ENCODE data around the gene TLCD4. TPM values are rescaled to one million over a fixed set of nuclear protein-coding genes. Genes with fewer than 3 reads are reported as not detected.

Gene TLCD4
- total and polyA plus RNA-seq, 2 of the 13 experiments (the other 11 are each of a cell fraction or from before 2014, with no cell fraction given): 4.7 to 14.5 TPM

DNA sequence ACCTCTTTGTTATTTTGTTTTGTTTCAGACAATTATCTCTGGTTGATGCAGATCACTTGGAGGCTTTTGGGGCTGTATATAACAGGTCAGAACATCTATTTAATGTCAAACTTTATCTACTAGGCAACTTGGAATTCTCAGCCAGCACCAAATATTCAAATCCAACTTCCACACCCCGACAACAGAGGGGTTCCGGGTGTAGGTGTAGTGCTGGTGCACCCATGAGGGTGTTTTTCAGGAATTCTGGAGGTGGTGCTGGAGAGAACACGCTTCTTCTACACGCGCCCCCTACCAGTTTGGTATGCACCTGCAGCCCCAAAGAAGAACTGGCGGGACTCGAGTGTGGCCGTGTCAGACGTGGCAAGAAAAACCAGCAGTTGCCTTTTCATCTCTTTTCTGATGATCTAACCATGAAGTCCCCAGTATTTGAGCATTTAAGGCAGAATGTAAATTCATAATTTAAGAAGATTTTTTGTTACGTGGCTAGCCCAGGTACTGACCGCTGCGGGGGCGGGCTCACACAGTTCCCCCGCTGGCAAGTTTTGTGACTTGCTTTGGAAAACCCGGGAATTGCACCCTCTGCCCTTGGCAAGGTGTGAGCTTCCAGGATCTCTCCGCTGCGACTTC, 462 bp upstream of the TLCD4 start:
- 0% methylated on average over 14 of the region's 17 CpGs for WGBS (ENCODE audit: low lambda C conversion rate)
- FAIRE-seq (peak; percentile 74), DNase-seq (ENCODE audit: low spot score) (peak; percentile 77), ATAC-seq (peak; percentile 82)
- H3K4me3 ChIP-seq (replicated peaks in 1 of 3; ENCODE audit: insufficient read depth in 1 of 3, low read depth in 2 of 3, low read length in 3 of 3): peak overlapping the region; percentile 72 to 92 (median 89)
- peaks cover 17% of the 10 kb centered on the region for H3K79me2 ChIP-seq (ENCODE audit: insufficient read depth, low read length)
- no peaks in the 10 kb centered on the region for H3K9me3 ChIP-seq (ENCODE audit: low read length)
- peak overlapping the region; percentile 83 for H3K4me2 ChIP-seq (ENCODE audit: low read depth, low read length)
- peak overlapping the region; percentile 90 for H3K9ac ChIP-seq (ENCODE audit: insufficient read depth, low read depth, low read length)
- in situ Hi-C loops (cut with HindIII; ENCODE audit: extremely low pct_ligation_motif_present, low pct_unique_long_range_greater_than_20kb): no loop called here
- intact Hi-C loops (cut with micrococcal nuclease; ENCODE audit: unreplicated experiment): loop anchor here (1.0 to 2.0 kb wide), 3 partner anchors 30 to 118 kb away; partner anchors contain the start of gene RWDD3
- no peaks in the 10 kb centered on the region; a peak in 1 of 5 replicates for H3K27me3 ChIP-seq (ENCODE audit: control insufficient read depth in 1 of 2, insufficient read depth in 2 of 2, low read length in 2 of 2)
- H2AFZ ChIP-seq (ENCODE audit: low read length): peak overlapping the region; percentile 54
- ChIA-PET POLR2A (interaction anchor here (0.7 to 5.3 kb wide), 5 partner anchors 9 to 117 kb away, joined by 3 to 26 read pairs (median 6); partner anchors contain the start of genes ALG14 and RWDD3), CTCF (ENCODE audit: low intra/inter-chr PET ratio, low total read pairs) (interaction anchor here (1.7 to 2.1 kb wide), 2 partner anchors 32 to 117 kb away, joined by 6 to 8 read pairs; partner anchors contain the start of gene RWDD3)
- BruUV-seq (replicated peaks): no TSS peak
- peak overlapping the region; percentile 88 for H3K27ac ChIP-seq (ENCODE audit: extremely low read length, insufficient read depth, low read length)
- no peaks in the 10 kb centered on the region for H3K36me3 ChIP-seq (replicated peaks in 1 of 2; ENCODE audit: control insufficient read depth in 1 of 2, insufficient read depth in 2 of 2, low read length in 2 of 2)
- peaks cover 55% of the 10 kb centered on the region for H3K4me1 ChIP-seq (ENCODE audit: insufficient read depth, low read length)
- H4K20me1 ChIP-seq (ENCODE audit: insufficient read depth, low read length): no peaks in the 10 kb centered on the region
- TF ChIP-seq ZNF746 (CRISPR knock-in tag; IDR thresholded peaks at IDR 0.05) (no peak), ZFP90 (CRISPR knock-in tag; IDR thresholded peaks at IDR 0.05; ENCODE audit: borderline replicate concordance) (no peak), ZNF24 (IDR thresholded peaks at IDR 0.05) (no peak), MLLT10 (CRISPR knock-in tag; IDR thresholded peaks at IDR 0.05) (no peak), GTF2F1 (IDR thresholded peaks at IDR 0.05; ENCODE audit: low read length) (no peak), AKAP8 (CRISPR knock-in tag; IDR thresholded peaks at IDR 0.05) (no peak), XRCC5 (optimal IDR thresholded peaks at IDR 0.05; ENCODE audit: low read length) (peak; percentile 11), RXRA (CRISPR knock-in tag; IDR thresholded peaks at IDR 0.05) (peak; percentile 60; the same call in 1 of the 2 replicates), PRPF4 (IDR thresholded peaks at IDR 0.05; ENCODE audit: low read depth, low read length, poor library complexity, severe bottlenecking) (no peak), ZNF331 (CRISPR knock-in tag; IDR thresholded peaks at IDR 0.05) (0 out of 2 replicates have a peak, but pooled peaks have one; percentile 27), TSC22D2 (CRISPR knock-in tag; IDR thresholded peaks at IDR 0.05; ENCODE audit: borderline replicate concordance) (no peak), ZNF563 (CRISPR knock-in tag; IDR thresholded peaks at IDR 0.05) (no peak), RAD21 (CRISPR knock-in tag; IDR thresholded peaks at IDR 0.05) (peak; percentile 33), ZC3H13 (CRISPR knock-in tag; IDR thresholded peaks at IDR 0.05) (no peak), JUN (CRISPR knock-in tag; IDR thresholded peaks at IDR 0.05) (no peak), ZNF343 (CRISPR knock-in tag; IDR thresholded peaks at IDR 0.05) (peak; percentile 24; the same call in 1 of the 2 replicates), SAP130 (CRISPR knock-in tag; IDR thresholded peaks at IDR 0.05; ENCODE audit: low read depth) (peak; percentile 50; the same call in 1 of the 2 replicates), ZNF451 (CRISPR knock-in tag; IDR thresholded peaks at IDR 0.05) (no peak), SRSF4 (IDR thresholded peaks at IDR 0.05; ENCODE audit: low read depth, low read length, poor library complexity, severe bottlenecking) (no peak), ZNF7 (CRISPR knock-in tag; IDR thresholded peaks at IDR 0.05) (no peak; the same call in 1 of the 2 replicates), THAP11 (CRISPR knock-in tag; IDR thresholded peaks at IDR 0.05) (no peak), ZNF367 (CRISPR knock-in tag; IDR thresholded peaks at IDR 0.05; ENCODE audit: borderline replicate concordance) (no peak), ELF4 (CRISPR knock-in tag; IDR thresholded peaks at IDR 0.05; ENCODE audit: borderline replicate concordance) (peak; percentile 63; the same call in 1 of the 2 replicates), NCOR1 (IDR thresholded peaks at IDR 0.05; ENCODE audit: borderline replicate concordance, low read length) (no peak), ZNF124 (CRISPR knock-in tag; IDR thresholded peaks at IDR 0.05) (no peak), PHF8 (CRISPR knock-in tag; IDR thresholded peaks at IDR 0.05) (no peak)
- TF ChIP-seq, protein P1, sequence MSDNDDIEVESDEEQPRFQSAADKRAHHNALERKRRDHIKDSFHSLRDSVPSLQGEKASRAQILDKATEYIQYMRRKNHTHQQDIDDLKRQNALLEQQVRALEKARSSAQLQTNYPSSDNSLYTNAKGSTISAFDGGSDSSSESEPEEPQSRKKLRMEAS (IDR thresholded peaks at IDR 0.05): peak; percentile 54; the same call in 1 of the 2 replicates
- TF ChIP-seq, protein P2, sequence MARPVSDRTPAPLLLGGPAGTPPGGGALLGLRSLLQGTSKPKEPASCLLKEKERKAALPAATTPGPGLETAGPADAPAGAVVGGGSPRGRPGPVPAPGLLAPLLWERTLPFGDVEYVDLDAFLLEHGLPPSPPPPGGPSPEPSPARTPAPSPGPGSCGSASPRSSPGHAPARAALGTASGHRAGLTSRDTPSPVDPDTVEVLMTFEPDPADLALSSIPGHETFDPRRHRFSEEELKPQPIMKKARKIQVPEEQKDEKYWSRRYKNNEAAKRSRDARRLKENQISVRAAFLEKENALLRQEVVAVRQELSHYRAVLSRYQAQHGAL (CRISPR knock-in tag; IDR thresholded peaks at IDR 0.05; ENCODE audit: not compliant biosample characterization): no peak
